ENCODE measurements around the gene ISYNA1.

GRCh38 chr19:18474366-18474887 is 36.5 kb upstream of the ISYNA1 start:
- TF ChIP-seq HDAC2 (IDR thresholded peaks at IDR 0.05; ENCODE audit: borderline replicate concordance in 1 of 2, low read depth in 2 of 2, low read length in 2 of 2) (no peak), BACH1 (IDR thresholded peaks at IDR 0.05; ENCODE audit: low read length) (no peak)
